NCI-H1694 (cell line): ENCODE measurements around the gene ANAPC1.
"Not testable (repeated sequence)": the region's sequence is repeated elsewhere in the genome, so short reads cannot be mapped to it uniquely, and the experiment has no call there.

Experiments
- DNase-seq: peaks from one replicate; lab custom pipeline; 2025; lab: John Stamatoyannopoulos, UW

The ANAPC1 gene

DNA sequence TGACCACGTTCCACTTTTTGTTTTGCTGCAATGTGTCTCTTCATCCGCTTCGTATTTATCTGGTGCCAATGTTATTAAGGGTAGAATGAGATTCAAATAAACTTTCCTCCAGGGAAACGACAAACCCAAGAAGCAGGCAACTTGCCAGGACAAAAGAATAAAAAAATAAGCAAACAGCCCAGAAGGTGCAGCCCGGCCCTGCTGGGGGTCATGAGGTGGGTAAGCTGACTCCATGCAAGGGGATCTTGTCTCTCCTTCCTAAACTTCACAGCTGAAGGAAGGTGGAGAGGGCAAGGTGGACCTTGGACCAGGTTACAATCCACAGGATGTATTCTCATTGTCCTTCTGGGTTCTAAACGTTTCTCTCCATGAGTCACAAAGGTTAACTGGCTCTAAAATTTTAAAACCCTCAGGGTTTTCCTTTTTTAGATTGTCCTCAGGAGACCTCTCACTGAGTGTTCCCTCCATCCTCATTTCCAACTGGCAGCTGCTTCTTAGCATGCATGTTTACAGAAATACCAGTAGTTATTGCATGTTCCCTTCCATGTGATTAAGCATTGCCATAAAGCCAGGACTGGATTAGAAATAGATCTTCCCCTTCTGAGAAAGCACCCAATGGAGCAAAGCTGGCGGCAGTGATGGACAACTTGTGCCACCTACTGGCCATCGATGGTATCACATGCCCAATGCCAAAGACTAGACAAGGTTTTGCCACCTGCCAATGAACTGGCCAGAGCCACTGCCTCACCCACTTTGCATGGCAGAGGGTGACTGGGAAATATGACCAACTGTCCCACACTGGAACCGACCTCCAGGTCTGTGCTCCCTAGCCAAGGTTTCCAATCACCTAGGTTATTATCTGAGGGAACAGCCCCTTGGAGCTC lies 147.9 kb downstream of the ANAPC1 start:
- DNase-seq, result not testable (repeated sequence)

DNA sequence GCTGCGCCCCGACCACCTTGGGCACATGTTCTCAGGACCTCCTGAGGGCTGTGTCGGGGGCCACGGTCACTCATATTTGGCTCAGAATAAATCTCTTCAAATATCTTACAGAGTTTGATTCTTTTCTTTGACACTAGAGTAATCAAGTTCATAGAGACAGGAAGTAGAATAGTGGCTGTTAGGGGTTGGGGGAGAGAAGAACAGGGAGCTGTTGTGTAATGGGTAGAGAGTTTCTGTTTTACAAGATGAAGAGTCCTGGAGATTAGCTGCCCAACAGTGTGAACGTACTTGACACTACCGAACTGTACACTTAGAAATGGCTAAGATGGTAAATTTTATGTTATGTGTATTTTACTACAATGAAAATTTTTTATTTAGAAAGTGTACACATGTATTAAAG lies 148.6 kb downstream of the ANAPC1 start:
- DNase-seq, result not testable (repeated sequence)

DNA sequence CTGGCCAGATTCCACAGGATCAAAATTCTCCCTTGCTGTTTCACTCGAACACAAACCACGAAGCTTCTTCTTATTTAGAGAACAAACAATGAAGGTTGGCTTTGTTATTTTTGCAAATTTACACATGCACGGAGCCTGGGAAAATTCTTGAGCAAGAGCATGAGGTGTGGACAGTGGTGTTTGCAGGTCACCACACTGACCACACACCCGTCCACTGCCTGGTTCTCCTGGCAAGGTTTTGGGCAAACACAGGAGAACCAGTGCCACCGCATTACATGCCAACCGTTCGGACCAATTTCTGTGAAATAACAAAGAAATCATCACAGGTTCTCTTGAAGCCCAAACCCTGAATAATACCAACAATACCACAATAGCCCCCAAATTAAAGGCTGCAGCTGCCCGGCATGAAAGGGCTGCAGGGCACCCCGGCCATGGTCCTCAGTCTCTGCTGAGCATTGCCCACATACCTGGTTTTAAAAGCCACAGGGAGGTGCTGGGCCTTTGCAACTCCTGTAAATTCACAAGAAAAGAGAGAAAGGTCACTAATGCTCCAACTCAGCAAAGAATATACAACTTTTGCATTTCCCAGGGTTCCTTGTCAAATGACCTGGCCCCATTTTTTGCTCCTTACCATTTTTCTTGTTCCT lies 154.1 kb downstream of the ANAPC1 start:
- DNase-seq, result not testable (repeated sequence)

- not testable (repeated sequence) for DNase-seq
Measured at GRCh38 chr2:111727611-111728110, 156.3 kb downstream of the ANAPC1 start.

- DNase-seq, result not testable (repeated sequence)
Measured at GRCh38 chr2:111725742-111726141, 158.3 kb downstream of the ANAPC1 start.

- DNase-seq, result not testable (repeated sequence)
Measured at GRCh38 chr2:111719610-111720009, 164.4 kb downstream of the ANAPC1 start.
